ENCODE measurements around the gene MYH10.

Gene MYH10

DNA sequence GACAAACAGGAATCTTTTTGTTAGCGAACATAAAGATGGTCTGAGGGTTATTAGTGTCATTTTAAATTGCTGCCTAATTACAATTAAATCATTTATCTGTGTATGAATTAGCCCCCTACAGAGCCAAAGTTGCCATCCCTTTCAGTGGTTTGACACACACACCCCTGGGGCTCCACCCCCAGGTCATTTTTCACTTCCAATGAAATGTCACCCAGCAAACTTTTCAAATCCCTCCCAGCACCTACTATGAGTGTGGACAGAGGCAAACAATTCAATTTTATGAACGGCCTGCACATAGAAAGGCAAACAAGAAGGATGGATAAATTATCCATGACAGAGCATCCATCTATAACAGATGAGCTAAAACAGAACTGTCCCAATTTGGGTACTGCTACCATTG is 2.4 kb downstream of the MYH10 start:
- Histone ChIP-seq H3K27ac (peak overlapping the region; percentile 92 to 98), H3K4me3 (peak overlapping the region; percentile 93)
- no peak for DNase-seq (ENCODE audit: low spot score)
- TF ChIP-seq, protein P1, sequence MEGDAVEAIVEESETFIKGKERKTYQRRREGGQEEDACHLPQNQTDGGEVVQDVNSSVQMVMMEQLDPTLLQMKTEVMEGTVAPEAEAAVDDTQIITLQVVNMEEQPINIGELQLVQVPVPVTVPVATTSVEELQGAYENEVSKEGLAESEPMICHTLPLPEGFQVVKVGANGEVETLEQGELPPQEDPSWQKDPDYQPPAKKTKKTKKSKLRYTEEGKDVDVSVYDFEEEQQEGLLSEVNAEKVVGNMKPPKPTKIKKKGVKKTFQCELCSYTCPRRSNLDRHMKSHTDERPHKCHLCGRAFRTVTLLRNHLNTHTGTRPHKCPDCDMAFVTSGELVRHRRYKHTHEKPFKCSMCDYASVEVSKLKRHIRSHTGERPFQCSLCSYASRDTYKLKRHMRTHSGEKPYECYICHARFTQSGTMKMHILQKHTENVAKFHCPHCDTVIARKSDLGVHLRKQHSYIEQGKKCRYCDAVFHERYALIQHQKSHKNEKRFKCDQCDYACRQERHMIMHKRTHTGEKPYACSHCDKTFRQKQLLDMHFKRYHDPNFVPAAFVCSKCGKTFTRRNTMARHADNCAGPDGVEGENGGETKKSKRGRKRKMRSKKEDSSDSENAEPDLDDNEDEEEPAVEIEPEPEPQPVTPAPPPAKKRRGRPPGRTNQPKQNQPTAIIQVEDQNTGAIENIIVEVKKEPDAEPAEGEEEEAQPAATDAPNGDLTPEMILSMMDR (IDR thresholded peaks at IDR 0.05), result no peak

DNA sequence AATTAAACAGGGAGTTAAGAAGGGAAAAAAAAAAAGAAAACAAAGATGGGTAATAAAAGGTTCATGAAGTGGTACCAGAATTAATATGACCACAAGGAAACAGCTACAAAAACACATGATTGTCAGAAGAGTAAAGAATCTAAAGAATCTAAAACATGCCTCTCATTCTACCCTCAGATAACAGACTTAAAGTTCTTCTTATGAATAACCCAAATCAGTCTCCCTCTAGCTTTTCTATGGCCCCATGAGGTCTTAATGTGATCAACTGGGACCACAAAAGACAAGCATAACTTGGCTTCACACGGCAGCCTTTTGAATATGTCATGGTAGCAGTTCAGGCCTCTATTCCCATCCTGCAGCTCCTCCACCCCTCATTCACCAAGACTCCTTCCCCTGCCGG is 6.9 kb downstream of the MYH10 start:
- peak overlapping the region; percentile 73 to 79 for H3K27ac ChIP-seq
- H3K4me3 ChIP-seq, result peak overlapping the region; percentile 52
- TF ChIP-seq, protein P1 (IDR thresholded peaks at IDR 0.05), result no peak
- DNase-seq (ENCODE audit: low spot score), result no peak

DNA sequence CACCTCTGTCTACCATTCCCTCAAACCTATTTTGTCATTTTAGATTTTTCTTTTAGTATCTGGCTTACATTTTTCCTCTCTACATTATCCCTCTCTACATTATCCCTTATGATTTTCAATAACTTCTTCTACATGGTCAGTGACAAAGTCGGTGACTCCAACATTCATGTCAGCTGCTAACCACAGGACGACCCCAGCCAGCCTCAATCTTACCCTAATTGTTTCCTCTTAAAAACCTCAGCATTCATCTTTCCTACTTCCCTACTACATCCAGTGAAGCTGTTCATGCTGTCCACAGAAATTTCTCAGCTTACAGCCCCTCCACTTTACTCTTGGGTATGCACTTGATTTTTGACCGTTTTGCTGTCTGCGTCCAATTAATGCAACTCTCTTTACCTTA is 8.3 kb downstream of the MYH10 start:
- TF ChIP-seq, protein P1 (IDR thresholded peaks at IDR 0.05), result no peak
- peak overlapping the region; percentile 76 to 79 for H3K27ac ChIP-seq
- DNase-seq (ENCODE audit: low spot score), result no peak
- peak overlapping the region; percentile 53 for H3K4me3 ChIP-seq

DNA sequence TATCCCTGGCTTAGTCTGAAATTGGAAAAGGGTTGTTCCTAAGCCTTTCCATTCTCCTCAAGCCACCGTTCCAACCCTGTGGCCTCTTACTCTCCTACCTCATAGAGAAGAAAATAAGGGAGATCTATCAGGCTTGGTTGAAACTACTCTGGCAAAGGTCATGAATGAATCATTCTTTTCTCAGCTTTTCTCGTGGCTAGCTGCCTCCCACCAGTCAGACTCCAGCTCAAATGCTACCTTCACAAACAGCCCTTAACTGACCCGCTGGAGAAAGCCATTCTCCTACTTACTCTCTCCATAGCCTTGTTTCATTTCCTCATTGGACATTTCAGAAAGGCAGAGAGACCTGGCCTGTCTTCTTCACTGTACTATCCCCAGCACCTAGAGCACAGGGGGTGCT is 8.9 kb downstream of the MYH10 start:
- Histone ChIP-seq H3K4me3 (peak overlapping the region; percentile 53), H3K27ac (peak overlapping the region; percentile 76 to 79)

DNA sequence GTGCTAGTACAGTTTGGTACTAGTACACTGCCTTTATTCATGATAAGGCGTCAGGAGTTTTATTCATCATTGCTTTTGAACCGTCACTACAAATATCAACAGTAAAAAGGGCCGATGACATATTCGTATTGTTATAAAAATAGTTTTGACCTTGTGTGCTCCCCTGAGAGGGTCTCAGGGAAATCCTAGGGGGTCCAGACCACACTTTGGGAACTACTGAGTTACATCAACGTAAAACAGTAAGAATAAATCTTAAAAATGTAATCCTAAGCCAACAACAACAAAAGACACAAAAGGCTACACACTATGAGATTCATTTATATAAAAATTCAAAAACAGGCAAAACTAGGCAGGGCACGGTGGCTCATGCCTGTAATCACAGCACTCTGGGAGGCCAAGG is 11.2 kb downstream of the MYH10 start:
- Histone ChIP-seq H3K4me3 (peak overlapping the region; percentile 53), H3K27ac (peak overlapping the region; percentile 79 to 80)
- TF ChIP-seq, protein P1 (IDR thresholded peaks at IDR 0.05), result no peak
- no peak for DNase-seq (ENCODE audit: low spot score)

More for the DNA sequence above, 8.9 kb downstream of the MYH10 start:
- TF ChIP-seq, protein P1 (IDR thresholded peaks at IDR 0.05), result no peak
- DNase-seq (ENCODE audit: low spot score), result no peak

DNA sequence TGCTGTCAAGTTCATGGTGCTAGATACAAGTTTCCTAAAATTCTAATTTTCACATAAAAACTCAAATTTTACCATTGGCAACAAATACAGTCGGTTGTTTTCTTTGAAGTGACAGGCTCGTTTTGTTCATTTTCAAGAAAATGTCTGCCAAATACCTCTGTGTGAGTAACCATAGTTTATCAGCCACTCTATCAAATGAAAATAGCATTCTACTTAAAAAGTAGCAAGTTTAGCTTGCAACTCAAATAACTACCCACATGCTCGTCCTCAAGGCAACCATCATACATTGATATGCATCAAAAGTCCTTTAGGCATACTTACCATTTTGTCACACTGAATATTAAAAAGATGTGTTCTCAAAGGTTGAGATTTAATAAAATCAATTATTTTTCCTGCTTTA is 11.7 kb downstream of the MYH10 start:
- DNase-seq (ENCODE audit: low spot score), result no peak
- H3K27ac ChIP-seq, result peak overlapping the region; percentile 79 to 80
- H3K4me3 ChIP-seq, result peak overlapping the region; percentile 53
- TF ChIP-seq, protein P1 (IDR thresholded peaks at IDR 0.05), result no peak

DNA sequence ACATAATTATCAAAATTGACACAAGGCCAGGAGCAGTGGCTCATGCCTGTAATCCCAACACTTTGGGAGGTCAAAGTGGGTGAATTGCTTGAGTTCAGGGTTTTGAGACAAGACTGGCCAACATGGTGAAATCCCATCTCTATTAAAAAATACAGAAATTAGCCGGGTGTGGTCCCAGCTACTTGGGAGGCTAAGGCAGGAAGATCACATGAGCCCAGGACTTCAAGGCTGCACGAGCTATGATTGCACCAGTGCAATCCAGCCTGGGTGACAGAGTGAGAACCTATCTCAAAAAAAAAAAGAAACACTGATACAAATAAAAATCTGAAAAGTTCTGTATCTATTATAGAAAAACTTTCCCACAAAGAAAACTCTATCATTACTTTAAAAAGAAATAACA is 15.5 kb downstream of the MYH10 start:
- no peak for DNase-seq (ENCODE audit: low spot score)
- TF ChIP-seq, protein P1 (IDR thresholded peaks at IDR 0.05), result no peak

More for the DNA sequence above, 15.5 kb downstream of the MYH10 start:
- peak overlapping the region; percentile 56 to 82 for H3K27ac ChIP-seq
- no peak overlapping the region for H3K4me3 ChIP-seq
